HuH-7.5 (cell line): ENCODE measurements around the gene EEF1G.
"Not testable (repeated sequence)": the region's sequence is repeated elsewhere in the genome, so short reads cannot be mapped to it uniquely, and the experiment has no call there.

ENCODE experiments used
- DNase-seq: peaks from one replicate; pipeline ENCODE4 v3.0.0; 2011; ENCODE audit warnings: low spot score

The EEF1G gene

GRCh38 chr11:62554387-62555167 is 19.1 kb downstream of the EEF1G start:
- DNase-seq = no peak

GRCh38 chr11:62553839-62554361 is 19.8 kb downstream of the EEF1G start:
- no peak for DNase-seq

DNA sequence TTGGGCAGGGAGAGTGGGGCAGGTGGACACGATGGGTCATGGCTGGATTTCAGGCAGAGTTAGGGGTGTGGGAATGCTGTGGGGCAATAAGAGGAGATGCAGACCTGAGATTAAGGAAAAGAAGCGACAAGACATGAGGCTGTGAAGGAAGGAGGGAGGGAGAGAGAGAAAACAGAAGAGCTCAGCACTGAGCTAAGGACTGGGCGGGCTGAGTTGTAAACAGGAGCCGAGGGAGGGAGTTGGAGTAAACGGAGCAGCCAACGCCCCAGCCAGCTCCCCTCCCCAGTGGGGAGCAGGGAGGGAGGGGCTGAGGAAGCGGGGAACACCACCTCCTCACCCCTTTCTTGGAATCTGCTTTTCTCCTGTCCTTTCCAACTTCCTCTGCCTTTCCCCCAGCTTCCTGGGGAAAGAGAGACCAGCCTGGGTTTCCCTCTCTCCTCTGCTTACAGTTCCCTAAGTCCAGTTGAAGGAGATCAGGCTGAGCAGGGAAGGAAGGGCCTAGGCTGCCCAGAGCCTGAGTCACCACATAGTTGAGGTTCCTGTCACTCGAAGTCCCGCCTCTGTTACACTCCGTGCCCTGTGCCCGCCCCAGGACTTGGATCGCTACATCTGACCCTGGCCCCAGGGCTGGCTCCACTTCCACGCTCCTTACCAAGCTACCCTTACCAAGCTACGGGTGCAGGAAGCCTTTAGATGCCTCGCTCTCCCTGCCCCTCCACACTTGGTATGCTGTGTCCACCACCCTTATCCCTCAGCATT is 20.4 kb downstream of the EEF1G start:
- no peak for DNase-seq

DNA sequence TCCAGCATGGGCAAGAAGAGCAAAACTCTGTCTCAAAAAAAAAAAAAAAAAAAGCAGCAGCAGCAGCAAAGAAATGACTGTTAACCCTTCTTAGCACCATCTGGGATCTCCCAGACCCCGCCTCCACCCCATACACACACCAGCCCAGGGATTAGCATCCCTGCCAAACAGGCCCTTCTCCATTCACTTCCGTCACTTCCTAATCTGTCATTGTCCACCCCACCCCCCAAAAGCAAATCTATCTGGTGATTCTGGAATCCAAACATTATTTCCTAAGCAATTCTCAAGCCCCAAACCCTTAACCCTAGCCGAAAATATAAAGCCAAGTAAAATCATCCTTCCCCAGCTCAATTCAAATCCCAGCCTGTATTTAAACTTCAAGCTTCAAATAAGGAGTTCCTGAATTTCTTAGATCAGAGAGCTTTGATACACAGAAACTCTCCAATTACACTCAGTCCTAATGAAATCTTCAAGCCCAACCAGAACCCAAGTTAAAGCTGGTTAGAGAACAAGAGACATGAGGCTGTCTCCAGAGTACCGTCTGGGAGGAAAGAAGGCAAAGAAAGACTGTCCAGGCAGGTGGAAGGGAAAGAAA is 21.1 kb downstream of the EEF1G start:
- DNase-seq = no peak

DNA sequence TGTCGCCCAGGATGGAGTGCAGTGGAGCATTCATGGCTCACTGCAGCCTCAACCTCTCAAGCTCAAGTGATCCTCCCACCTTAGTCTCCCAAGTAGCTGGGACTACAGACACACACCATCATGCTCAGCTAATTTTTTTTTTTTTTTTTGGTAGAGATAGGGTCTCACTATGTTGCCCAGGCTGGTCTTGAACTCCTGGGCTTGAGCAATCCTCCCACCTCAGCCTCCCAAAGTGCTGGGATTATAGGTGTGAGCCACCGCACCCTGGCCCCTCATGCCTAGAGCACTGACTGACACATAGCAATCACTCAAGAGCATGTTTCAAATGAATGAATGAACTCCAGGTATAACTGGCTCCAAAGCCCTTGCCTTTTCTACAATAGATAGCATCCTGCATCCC is 23.2 kb downstream of the EEF1G start:
- not testable (repeated sequence) for DNase-seq

- DNase-seq = peak; percentile 74
Observed at GRCh38 chr11:62548545-62549335, 25.0 kb downstream of the EEF1G start.

DNA sequence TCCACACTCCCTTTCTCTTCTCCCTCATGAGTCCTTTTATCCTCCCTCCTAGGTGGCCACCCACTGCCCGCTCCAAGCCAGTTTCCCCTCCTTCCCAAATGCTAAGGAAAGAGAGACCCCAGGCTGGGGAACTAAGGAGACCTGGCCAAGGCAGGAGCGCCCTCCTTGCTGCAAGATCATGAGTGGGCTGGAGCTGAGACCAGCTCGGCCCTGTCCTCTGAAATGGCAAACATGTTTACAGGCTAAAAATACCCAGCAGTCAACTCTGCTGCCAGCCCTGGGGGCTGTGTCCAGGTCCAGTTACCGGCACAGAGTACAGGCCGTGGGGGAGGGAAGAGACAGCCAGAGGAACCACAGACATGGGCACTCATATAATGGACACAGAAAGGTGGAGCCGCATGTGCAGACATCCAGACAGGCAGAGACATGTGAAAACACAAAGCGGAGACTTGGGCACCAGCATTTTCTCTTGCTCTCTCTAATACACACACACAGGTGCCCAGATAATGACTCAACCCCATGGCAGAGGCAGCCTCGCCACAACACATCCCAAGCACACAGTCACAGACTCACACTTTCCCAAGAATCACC is 25.9 kb downstream of the EEF1G start:
- DNase-seq = peak; percentile 59

GRCh38 chr11:62546929-62547625 is 26.6 kb downstream of the EEF1G start:
- peak; percentile 56 for DNase-seq

DNA sequence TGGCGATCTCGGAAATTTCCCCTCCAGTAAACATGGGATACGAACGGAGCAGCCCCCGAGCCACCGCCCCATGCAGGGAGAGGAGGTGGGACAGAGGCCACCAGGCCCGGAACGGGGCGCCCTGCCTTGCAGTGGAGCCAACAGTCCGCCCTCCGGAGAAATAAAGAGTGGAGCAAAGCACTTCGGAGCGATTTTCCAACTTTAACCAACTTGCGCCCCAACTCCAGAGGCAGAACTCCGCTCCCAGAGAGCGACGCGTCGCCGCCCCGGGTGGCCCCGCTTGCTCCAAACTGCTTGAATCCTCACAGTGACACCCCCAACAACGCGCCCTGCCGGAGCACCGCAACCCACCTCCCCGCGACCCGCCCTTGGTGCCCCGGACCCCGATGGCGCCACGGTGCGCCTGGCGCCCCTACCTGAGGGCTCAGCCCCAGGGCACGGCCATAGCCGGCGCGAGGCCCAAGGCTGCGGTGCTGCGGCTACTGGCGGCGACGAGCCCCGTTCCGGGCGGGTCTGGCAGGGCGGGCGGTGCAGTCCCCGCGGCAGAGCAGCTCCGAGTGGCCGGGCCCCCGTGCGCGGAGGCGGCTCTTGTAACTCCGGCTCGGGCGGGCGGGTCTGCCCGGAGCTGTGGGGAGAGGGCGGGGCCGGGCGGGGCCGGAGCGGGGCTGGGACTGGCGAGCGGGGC is 27.3 kb downstream of the EEF1G start, which contains the start of gene AHNAK:
AHNAK (minus strand) TSS at position 563 of the 685 bp plus-strand sequence. CDS start 10,708 bp downstream, outside the sequence.
- DNase-seq = peak; percentile 80

GRCh38 chr11:62545437-62546243 is 28.1 kb downstream of the EEF1G start:
- peak; percentile 88 for DNase-seq

GRCh38 chr11:62544581-62545436 is 28.9 kb downstream of the EEF1G start:
- peak; percentile 72 for DNase-seq

DNA sequence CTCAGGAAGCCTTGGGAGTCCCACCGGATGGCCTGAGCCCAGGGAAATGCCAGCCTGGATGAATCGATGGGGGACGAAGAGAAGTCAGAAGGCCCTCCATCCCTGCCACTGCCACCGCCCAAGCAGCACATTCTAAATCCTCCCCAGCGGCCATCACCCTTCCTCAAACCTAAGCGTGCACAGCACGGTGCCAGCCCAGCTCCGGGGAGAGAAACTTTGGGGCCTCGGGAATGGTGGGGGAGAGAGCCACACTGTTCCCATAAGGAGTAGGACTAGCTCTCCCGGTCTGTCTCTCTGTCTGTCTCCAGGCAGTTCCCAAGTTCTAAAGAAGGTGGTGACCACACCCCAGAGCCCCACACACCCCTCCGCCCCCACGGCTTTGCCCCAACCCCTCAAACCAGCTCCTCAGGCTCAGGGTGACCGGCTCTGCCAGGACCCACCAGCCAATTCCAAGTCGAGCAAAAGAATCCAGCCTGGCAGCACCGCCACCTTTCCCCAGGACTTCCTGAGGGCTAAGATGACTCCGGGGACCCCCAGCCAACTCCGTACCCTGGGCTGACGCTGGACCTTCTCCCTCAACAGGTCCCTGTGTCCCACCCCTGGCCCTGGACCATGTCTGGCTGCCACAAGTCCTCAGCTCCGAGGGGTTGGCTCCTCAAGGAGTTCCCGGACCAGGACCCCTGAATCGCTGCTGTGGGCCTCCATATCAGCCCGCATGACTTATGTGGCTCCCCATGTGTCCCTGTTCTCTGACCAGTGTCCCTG is 29.8 kb downstream of the EEF1G start:
- no peak for DNase-seq

DNA sequence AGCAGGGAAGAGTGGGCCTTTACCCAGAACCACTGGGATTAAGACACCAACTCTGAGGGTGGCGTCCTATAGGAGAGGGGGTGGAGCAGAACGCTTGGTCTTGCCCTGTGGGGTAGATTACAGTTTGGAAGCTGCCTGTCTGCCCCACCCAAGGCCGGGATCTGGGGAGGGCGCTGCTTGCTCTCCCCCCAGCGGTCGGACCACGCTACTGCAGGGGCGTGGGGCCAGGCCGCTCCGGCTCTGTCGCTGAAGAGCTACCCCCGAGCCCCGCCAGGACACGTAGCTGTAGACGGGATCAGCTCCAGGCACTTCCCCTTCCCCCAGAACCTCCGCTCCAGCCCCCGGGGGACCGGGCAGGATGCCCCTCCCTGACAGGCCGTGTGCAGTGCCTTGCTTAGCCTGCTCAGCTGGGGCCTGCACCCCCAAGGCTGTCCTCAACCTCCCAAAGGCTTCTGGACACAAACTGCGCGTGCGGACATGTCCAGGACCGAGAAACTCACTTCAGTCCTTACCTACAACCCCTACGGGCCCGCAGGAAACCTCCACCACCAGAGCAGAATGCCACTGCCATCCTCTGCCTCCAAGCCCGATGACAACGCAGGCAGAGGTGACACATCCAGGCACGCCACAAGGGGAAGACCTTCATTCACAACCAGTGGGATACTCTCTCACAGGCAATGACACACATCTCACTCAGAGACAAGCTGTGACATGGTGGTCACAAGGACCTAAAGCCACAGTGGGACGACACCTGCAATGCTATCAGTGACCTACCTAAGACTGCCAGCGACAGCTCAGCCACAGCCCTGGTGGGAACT is 30.7 kb downstream of the EEF1G start:
- DNase-seq = peak; percentile 91

GRCh38 chr11:62542111-62542745 is 31.5 kb downstream of the EEF1G start:
- DNase-seq = no peak

DNA sequence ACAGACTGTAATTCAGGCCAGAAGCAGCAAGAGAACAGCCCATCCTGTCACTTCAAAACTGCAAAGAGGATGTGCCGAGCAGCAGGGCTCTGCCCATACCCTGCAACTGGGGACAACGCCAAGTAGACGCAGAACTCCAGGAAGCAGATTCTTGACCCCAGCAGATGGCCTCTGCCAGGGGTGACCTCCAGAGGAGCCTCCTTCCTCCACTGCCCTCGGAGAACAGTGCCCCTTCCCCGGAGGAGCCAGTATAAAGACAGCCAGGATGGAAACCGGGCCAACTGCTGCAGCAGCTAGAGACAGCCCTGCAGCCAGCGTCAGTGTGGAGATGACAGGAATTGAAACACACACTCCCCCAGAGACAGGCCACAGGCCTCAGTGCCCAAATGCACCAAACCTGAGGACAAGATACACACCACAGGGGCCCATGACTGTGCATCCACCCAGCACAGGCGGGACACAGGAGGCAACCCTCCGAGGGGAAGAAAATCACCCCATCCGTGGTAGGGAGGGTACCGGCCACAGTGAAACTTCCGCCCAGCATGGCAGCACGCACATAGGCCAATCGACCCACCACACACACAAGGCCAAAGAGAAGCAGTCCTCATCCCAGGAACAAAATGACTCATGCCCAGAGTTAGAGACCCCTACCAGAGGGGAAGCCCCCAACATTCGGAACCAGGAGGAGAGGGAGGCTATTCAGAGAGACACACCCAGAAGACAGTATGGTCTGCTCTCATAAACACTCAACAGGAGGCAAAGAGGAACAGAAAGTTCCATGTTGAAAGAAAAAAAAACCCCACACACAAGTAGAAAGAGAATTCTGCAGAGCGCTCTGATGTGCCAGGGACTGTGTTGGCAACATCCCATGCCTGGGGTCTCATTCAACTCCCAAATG is 32.6 kb downstream of the EEF1G start:
- no peak for DNase-seq
